ENCODE measurements around the gene DUS4L.

The DUS4L gene

GRCh38 chr7:107563775-107564552, at the start of gene DUS4L, which contains the start of gene COG5:
DUS4L (plus strand) TSS chr7:107563971; CDS start chr7:107567071, 3,100 bp downstream.
COG5 (minus strand) TSS chr7:107563920; CDS start chr7:107563896, 24 bp downstream.
- TF ChIP-seq EZH2 (IDR thresholded peaks at IDR 0.05; ENCODE audit: borderline replicate concordance, low read depth, low read length, severe bottlenecking) (no peak), CTCF (IDR thresholded peaks at IDR 0.05; ENCODE audit: borderline replicate concordance, extremely low read depth, low read length, poor library complexity, severe bottlenecking) (no peak)
- Histone ChIP-seq H3K9me3 (ENCODE audit: insufficient read depth, low read length, severe bottlenecking) (no peaks in the 10 kb centered on the region), H3K4me2 (ENCODE audit: insufficient read depth, low read length) (peak within 1 kb of the TSS; percentile 85), H3K79me2 (ENCODE audit: insufficient read depth, low read length) (peaks cover 64% of the 10 kb centered on the region), H3K27me3 (ENCODE audit: insufficient read depth, low read length, poor library complexity) (no peaks in the 10 kb centered on the region), H3K9ac (ENCODE audit: low read depth, low read length) (peak within 1 kb of the TSS; percentile 90), H3K27ac (ENCODE audit: low read length) (peak within 1 kb of the TSS; percentile 92), H3K4me1 (ENCODE audit: insufficient read depth, low read length) (peaks cover 55% of the 10 kb centered on the region), H4K20me1 (ENCODE audit: insufficient read depth, low read length) (peaks cover 4% of the 10 kb centered on the region; the same call in 1 of the 2 replicates), H3K36me3 (ENCODE audit: insufficient read depth, low read length) (peaks cover 11% of the 10 kb centered on the region), H2AFZ (ENCODE audit: low read depth, low read length) (peak within 1 kb of the TSS; percentile 98), H3K4me3 (ENCODE audit: low read depth in 1 of 2, low read length in 2 of 2) (peak within 1 kb of the TSS; percentile 48 to 97)
- peak; percentile 87 for ATAC-seq (ENCODE audit: insufficient read depth, low read depth)
- peak; percentile 85 for DNase-seq

- Histone ChIP-seq H3K9ac (ENCODE audit: low read depth, low read length) (no peak overlapping the region), H3K4me3 (ENCODE audit: low read depth in 1 of 2, low read length in 2 of 2) (no peak overlapping the region), H3K27ac (ENCODE audit: low read length) (no peak overlapping the region), H2AFZ (ENCODE audit: low read depth, low read length) (no peak overlapping the region), H3K9me3 (ENCODE audit: insufficient read depth, low read length, severe bottlenecking) (peaks cover 3% of the 10 kb centered on the region), H3K36me3 (ENCODE audit: insufficient read depth, low read length) (peaks cover 27% of the 10 kb centered on the region; the same call in 1 of the 2 replicates), H3K4me2 (ENCODE audit: insufficient read depth, low read length) (no peak overlapping the region), H4K20me1 (ENCODE audit: insufficient read depth, low read length) (no peaks in the 10 kb centered on the region), H3K4me1 (ENCODE audit: insufficient read depth, low read length) (no peaks in the 10 kb centered on the region), H3K79me2 (ENCODE audit: insufficient read depth, low read length) (peaks cover 8% of the 10 kb centered on the region; the same call in 1 of the 2 replicates), H3K27me3 (ENCODE audit: insufficient read depth, low read length, poor library complexity) (no peaks in the 10 kb centered on the region)
- no peak for ATAC-seq (ENCODE audit: insufficient read depth, low read depth)
- DNase-seq: no peak
- TF ChIP-seq CTCF (IDR thresholded peaks at IDR 0.05; ENCODE audit: borderline replicate concordance, extremely low read depth, low read length, poor library complexity, severe bottlenecking) (no peak), EZH2 (IDR thresholded peaks at IDR 0.05; ENCODE audit: borderline replicate concordance, low read depth, low read length, severe bottlenecking) (no peak)
Observed at GRCh38 chr7:107526672-107527071, 37.1 kb upstream of the DUS4L start.

- DNase-seq: no peak
Observed at GRCh38 chr7:107527196-107527595, 36.6 kb upstream of the DUS4L start.

More at GRCh38 chr7:107527196-107527595, 36.6 kb upstream of the DUS4L start:
- Histone ChIP-seq H3K4me3 (ENCODE audit: low read depth in 1 of 2, low read length in 2 of 2) (no peak overlapping the region), H3K9ac (ENCODE audit: low read depth, low read length) (no peak overlapping the region), H2AFZ (ENCODE audit: low read depth, low read length) (no peak overlapping the region), H3K9me3 (ENCODE audit: insufficient read depth, low read length, severe bottlenecking) (no peaks in the 10 kb centered on the region), H3K4me1 (ENCODE audit: insufficient read depth, low read length) (no peaks in the 10 kb centered on the region), H3K79me2 (ENCODE audit: insufficient read depth, low read length) (peaks cover 5% of the 10 kb centered on the region; the same call in 1 of the 2 replicates), H3K27ac (ENCODE audit: low read length) (no peak overlapping the region), H4K20me1 (ENCODE audit: insufficient read depth, low read length) (no peaks in the 10 kb centered on the region), H3K36me3 (ENCODE audit: insufficient read depth, low read length) (peaks cover 23% of the 10 kb centered on the region; the same call in 1 of the 2 replicates), H3K27me3 (ENCODE audit: insufficient read depth, low read length, poor library complexity) (no peaks in the 10 kb centered on the region), H3K4me2 (ENCODE audit: insufficient read depth, low read length) (no peak overlapping the region)
- no peak for ATAC-seq (ENCODE audit: insufficient read depth, low read depth)
- TF ChIP-seq EZH2 (IDR thresholded peaks at IDR 0.05; ENCODE audit: borderline replicate concordance, low read depth, low read length, severe bottlenecking): no peak
- no peak for TF ChIP-seq CTCF (IDR thresholded peaks at IDR 0.05; ENCODE audit: borderline replicate concordance, extremely low read depth, low read length, poor library complexity, severe bottlenecking)
